ENCODE results near the gene CRADD.

CRADD gene

DNA sequence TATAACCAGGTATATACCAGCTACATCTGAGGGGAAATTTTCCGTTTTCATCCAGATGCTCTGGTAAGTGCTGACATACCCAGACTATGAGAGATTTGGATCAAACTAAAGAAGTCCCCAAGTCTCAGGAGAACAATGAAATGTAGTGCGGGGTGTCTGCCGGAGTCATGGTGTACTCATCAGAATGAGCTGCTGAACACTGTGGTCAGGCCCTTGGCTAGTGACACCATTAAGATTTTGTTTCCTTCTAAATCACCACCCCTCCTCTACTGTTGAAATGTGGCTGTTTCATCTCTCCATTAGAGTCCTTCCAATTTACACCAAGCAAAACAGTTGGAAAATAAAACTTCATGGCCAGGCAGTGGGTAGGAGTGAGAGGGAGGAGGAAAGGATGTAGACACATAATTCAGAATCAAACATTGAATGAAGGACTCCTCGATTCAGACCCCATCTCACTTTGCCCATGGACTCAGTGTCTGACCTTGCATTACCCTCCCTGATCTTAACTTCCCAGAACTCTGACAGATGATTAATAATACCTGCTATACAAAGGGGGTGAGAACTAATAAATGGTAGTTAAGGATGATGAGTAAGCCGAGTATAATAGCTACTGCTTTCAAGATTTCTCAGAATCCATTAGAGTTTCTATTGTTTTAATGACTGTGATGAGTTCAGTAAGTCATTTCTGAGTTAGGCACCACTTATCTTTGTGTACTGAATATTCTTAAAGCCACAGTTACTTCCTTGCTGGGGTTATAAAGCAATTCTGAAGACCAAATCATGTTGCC is 127.4 kb downstream of the CRADD start:
- FAIRE-seq (no peak), DNase-seq (ENCODE audit: low spot score) (no peak)

DNA sequence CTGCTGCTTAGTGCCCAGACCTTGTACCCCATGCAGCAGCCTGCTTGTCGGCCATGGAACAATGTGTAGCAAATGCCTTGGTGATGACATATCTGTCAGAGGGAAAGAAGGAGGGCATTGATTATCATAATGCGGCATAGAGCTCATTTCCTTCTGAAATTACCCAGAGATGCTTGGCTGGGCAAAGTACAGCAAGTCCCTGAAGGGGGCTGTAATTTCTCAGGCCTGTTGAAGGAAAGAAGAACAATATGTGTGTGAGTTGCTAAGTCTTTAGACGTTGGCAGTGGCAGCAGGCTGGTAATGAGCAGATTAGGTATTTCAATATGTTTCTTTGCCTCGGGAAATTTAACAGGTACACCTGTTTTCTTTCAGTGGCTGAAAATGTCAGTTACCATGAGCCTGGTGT is 128.6 kb downstream of the CRADD start:
- FAIRE-seq (no peak), DNase-seq (ENCODE audit: low spot score) (no peak)

DNA sequence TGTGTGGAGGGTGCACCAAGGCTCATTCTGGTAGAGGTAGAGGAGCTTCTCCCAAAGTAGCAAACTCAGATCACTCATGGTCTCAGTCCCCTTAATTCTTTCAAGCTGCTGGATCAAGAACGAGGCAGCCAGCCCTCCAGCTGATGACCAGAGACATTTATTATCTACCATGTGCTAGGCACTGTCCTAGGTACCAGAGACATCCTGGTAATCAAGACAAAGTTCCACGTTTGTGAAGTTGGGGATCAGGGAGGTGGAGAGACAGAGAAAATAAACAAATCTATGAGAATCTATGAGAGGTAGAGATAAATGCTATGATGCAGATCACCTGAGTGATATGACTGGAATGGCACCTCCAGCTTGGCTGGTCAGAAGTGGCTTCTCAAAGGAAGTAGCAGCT is 130.2 kb downstream of the CRADD start:
- FAIRE-seq: no peak
- DNase-seq (ENCODE audit: low spot score): no peak

DNA sequence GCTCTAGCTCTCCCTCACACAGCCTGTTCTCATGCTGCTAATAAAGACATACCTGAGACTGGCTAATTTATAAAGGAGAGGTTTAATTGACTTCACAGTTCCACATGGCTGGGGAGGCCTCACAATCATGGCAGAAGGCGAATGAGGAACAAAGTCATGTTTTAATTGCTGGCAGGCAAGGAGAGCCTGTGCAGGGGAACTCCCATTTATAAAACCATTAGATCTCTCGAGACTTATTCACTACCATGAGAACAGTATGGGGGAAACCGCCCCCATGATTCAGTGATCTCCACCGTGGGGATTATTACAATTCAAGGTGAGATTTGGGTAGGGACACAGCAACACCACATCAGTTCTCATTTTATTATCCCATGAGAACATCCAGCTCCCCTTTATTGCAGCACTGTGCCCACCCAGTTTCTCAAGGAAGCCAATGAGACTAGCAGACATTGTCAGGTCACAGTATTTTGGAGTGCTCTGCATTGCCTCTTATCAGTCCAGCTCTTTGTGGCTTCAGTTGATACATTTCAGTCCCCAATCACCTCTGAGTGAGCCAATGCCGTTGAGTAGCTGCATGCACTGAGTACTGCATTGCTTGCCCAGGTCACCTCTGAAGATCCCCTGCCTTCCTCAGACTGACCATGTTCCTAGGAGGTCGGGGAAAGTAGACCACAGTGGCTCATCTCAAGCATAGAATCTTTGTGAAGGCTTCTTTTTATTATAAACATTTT is 131.2 kb downstream of the CRADD start:
- no peak for FAIRE-seq

DNA sequence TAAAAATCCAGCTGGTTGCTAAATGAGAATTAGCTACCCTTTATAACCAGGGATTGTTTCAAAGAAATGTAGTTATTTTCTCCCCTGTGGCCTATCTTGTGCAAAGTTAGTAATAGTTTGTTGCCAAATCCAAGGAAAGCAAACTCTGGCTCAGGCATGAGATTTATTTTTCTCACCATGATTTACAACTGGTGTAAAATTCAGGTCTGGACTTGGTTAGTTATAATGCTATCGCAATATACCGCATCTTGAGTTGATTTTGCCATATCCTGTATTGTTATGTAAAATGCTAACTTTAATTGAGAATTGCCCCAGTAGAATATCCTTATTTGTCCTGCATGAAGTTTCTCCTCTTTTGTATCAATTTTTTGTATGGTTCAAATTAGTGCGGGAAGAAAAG is 135.5 kb downstream of the CRADD start:
- DNase-seq (ENCODE audit: low spot score) (no peak), FAIRE-seq (no peak)

More for the DNA sequence above, 131.2 kb downstream of the CRADD start:
- no peak for DNase-seq (ENCODE audit: low spot score)

DNA sequence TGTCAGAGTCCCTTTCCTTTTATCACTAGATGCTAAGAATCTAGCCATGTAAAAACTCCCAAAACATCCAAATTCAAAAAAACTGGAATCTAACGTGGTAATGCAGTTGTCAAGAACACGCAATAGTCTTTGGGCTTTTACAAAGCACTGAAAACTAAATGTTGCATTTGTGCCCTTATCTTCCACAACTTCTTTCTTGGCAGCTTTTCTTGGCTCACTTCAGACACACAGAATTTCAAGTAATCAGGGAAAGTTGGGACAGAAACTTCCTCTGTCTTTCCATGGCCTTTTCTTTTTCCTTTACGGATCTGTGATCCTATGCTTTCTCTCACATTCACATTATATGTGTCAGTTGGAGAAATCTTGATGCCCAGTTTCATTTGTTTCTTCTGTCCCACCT is 136.0 kb downstream of the CRADD start:
- DNase-seq (ENCODE audit: low spot score): no peak
- no peak for FAIRE-seq

DNA sequence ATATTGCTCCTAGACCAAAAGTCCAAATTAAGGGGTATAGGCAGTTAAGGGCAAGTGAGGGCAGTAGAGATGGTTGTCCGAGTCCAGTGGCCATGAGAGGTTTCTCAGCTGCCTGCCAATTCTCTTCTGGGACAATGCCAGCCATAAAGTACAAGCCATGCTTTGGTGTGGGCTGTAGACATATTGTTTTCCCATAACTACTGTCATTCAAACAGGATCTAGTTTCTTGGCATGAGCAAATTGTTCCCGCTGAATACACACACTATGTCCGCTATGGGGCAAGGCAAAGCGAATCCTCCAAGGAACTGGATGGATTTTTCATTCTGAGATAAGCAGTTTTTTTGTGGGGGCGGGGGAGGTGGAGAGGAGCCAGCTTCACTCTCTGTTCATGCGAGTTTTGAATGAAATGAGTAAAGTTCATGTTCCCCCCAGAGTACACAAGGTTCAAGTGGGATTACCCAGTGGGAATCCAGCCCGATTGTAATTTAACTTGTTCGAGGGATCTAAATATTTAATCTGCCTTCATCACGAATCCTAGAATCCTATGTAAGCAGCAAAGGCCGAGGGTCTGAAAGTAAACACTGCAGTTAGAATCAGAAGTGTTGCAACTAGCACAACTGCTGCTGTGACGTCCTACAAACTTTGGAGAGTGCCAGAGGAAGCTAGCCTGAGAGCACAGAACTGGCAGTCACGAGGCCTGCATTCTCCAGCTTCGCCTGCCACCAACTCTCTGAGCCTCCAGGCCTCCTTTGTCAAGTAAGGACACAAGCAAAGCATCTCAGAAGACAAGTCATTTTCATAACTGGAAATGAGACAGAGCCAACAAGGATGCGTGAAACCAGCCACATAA is 137.0 kb downstream of the CRADD start:
- DNase-seq (ENCODE audit: low spot score) (no peak), FAIRE-seq (no peak)

DNA sequence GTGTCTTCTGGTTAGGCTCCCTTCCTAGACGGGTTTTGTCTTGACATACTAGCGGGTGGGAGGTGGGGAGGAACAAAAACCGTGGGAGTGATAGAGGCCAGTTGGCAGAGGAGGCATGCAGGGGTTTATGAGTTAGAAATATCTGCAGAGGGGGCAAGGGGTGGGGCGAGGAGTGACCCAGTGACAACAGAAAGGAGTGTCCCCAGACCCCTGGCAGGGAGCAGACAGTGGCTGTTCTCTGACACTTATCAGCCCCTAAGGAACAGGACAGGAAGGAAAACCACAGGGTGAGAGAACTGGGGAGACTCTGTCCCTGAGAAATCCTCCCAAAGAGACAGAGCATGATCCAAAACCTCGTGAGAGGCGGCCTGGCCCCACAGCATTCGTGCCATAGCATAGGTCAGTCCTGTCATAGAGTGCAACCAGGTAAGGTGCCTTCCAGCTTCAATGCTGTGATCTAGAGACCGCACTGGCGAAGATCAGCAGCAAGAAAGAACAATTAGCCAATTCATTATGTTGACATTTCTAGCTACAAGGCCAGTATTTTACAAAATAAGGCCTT is 141.4 kb downstream of the CRADD start:
- DNase-seq (ENCODE audit: low spot score) (no peak), FAIRE-seq (no peak)

DNA sequence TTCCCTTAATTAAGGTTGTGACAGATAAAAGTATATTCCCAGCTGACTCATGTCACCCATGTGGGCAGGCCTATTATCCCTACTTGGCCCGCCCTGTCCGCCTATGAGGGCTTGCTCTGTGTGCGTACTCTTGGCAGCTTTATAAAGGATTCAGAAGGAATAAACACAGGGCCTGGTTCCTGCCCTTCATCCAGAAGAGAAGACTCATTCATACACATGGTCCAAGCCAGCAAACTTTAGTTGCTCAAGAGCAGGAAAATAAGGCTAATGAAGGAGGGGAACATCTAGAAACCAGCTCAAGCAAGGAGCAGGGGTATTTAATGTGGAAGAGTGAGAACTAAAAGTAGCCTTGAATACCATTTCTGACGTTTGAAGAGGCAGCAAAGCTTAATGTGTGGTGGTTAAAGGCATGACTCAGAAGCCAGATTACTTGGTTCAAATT is 141.9 kb downstream of the CRADD start:
- DNase-seq (ENCODE audit: low spot score) (no peak), FAIRE-seq (no peak)

DNA sequence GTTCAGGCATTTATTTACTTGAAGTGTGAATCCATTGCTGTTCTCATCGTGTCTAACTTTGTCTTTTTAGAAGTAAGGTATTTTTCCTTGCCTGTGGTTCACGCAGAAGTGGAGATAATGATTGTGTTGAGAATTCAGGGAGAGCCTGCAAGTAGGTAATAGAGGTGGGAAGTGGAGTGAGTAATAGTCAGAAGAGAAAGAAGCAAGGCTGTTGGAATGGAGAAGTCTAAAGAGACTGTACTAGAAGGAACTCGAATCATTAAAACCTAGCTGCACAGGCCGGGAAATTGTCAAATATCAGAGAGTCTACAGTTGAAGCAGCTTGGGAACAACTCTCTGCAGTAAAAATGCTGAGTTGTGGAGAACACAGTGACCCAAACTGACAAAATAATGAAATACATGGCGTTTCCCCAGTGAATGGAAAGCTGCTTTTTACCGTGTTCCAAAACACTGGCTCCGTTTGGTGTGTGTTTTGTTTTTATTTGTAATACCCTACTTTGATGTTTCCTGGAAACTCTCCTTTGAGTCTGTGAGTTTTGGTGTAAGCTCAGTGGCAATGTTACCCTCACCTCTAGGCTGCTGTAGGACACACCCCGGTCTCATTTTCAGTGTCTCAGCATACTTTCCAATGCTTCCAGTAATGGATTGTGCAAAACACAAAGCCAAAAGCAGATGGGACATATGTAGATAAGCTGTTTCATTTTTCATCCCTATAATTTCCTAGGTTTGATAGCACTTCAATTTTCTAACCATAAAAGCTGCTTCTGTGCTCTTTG is 146.6 kb downstream of the CRADD start:
- FAIRE-seq (no peak), DNase-seq (ENCODE audit: low spot score) (no peak)

DNA sequence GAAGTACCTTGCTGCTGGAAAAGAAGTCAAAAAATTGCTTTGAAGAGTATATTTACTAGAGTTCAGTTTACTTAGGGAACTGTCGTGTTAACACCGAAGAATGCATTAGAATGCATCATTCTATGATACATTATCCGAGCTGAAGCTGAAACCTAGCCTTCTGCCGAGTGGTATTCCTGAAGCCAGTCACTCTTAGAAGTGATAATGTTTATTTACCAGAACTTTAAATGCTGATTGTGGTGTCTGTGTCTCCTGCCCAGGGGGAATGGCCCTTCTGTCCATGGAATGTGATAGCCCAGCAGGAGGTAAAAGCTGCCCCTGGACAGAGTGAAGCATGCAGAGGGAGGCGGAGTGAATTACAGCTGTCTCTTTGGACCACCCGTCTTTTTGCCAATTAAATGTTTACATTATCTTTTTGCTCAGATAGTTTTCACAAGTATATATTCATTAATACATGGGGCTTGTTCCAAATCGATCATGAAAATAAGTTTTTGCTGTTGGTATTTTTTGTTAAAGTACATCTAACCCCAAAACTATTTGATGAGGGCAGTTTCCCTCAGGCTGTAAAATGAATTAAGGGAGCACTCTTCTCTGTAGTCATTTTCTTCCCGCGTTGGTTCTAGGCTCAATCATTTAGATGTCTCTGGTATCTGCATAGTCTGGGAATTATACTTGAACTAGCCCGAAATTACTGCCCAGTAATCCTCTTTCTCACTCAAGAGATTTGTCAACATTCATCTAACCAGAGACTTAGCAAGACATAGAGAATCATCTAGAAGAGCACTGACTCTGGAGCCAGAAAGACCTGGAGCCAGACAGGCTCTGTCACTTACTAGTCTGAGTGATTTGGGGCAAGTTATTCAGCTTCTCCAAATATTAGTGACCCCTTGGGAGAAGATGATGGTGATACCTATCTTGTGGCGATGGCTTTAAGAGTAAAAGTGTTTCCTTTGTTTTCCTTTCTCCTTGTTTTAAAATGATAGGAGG is 147.6 kb downstream of the CRADD start:
- DNase-seq (ENCODE audit: low spot score) (no peak), FAIRE-seq (no peak)

DNA sequence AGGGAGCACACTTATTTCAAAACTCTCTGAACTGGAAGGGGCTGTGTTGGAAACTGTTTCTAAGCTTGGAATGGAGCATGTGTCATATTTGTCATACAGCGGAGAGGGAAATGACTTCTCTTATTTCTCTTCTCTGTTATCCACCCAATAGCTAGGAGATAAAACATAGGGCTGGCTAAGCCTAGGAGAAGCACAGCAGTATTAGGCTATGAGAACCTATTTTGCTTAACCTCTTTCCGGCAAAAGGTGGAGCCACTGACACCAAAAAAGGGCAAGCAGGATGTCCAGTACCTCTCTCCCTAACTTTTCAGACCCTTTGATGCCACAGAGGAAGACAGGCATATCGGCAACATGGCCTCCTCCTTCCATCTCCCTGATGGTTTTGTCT is 148.3 kb downstream of the CRADD start:
- no peak for FAIRE-seq
- no peak for DNase-seq (ENCODE audit: low spot score)

DNA sequence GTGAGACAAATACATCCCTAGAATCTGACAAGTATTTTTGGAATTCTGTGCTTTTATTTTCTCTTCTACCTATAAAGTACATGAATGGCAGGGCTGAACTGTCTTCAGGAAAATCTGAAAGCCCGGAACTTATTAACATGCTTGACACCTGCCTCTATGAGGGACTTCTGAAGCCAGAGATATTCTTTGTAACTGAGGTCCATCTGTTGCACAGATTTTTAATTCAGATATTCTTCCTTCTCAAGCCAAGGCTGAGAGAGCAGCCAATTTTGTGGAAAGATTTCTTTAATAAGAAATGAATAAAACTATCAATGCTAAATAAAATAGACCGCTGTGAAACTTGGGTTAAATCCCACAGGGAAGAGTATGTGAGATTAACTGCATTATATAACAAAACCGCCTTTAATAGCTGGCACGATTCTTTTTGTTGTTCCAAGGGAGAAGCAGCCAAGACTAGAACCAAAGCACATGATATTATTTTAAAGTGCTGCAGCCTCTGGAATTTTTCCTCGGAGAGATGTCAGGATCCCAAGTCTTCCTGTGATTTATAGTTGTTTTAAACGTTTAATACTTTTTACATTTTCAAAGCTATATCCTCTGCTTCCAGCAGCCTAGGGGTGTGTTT is 148.9 kb downstream of the CRADD start:
- DNase-seq (ENCODE audit: low spot score) (no peak), FAIRE-seq (no peak)

DNA sequence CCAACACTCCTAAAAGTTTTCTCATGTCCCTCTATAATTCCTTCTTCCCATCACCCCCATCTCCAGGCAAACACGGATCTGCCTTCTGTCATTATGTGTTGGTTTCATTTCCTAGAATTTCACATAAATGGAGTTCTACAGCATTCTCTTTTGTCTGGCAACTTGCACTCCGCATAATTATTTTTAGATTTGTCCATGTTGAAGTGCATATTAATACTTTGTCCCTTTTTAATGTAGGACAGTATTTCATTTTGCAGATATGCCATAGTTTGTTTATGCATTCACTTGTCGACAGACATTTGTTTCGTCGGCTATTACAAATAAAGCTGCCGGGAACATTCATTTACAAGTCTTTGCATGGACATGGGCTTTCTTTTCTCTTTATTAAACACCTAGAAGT is 150.0 kb downstream of the CRADD start:
- DNase-seq (ENCODE audit: low spot score) (no peak), FAIRE-seq (no peak)

DNA sequence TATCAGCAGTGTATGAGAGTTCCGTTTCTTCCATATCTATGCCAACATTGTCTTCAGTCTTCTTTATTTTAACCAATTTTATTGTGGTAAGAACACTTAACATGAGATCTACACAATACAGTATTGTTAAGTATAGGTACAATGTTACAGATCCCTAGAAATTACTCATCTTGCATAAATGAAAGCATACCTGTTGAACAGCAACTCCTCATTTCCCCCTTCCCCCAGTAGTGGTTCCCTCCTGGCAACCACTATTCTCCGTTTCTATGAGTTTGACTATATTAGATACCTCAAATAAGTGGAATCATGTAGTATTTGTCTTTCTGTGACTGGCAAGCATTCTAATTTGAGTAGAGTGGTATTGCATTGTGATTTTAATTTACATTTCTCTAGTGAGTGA is 150.5 kb downstream of the CRADD start:
- FAIRE-seq: no peak
- DNase-seq (ENCODE audit: low spot score): no peak

DNA sequence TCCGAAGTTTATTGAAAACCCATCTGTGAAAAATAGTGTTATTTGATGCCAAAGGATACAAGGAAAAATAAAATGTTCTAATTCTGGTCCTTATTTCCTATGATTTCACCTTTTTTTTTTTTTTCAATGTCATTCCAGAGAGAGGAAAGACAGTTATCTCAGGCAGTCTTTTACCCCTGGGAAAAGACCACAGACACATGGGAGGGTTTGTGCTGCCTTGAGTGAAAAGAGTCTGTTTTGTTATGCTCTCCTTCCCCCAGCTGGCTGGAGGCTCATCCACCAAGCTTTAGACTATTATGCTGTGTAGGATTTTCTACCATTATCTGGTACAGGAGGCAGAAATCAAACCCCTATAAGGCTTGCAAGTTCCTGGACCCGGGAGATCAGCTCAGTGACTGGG is 151.8 kb downstream of the CRADD start:
- no peak for FAIRE-seq
- no peak for DNase-seq (ENCODE audit: low spot score)

DNA sequence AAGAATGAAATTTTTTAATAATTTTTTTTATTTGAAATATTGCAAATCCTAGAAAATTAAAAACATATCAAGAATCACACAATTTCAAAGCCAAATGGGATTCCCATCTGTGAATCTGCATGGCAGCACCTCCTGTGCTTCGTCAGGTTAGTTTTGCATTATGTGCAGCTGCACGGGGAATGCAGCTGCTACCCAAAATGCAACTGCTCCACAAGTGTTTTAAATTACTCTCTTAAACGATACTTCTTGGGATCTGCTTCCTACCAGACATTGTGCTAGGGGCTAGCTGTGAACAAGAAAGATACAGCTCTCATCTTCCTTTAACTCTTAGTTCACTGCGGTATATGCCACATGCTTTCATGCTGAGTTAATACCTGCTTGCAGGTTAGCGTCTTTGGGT is 154.2 kb downstream of the CRADD start:
- DNase-seq (ENCODE audit: low spot score): no peak
- no peak for FAIRE-seq

DNA sequence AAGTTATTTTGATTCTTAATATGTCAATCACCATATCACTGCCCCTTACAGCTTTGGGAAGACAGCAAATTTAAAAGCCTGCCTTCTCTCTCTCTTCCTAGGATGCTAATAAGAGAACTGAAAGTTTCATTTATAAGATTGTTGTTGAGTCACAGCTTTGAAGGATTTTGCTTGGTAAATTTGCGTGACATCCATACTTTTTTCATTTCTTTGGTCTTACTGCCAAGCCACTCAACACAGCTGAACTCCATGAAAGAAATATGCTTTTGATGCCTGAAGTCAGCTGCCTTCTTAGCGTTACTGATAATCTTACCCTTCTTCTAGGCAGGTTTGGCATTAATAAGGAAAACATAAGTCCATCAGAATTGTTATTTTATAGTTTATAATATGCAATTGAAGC is 155.0 kb downstream of the CRADD start:
- FAIRE-seq: no peak
- no peak for DNase-seq (ENCODE audit: low spot score)

DNA sequence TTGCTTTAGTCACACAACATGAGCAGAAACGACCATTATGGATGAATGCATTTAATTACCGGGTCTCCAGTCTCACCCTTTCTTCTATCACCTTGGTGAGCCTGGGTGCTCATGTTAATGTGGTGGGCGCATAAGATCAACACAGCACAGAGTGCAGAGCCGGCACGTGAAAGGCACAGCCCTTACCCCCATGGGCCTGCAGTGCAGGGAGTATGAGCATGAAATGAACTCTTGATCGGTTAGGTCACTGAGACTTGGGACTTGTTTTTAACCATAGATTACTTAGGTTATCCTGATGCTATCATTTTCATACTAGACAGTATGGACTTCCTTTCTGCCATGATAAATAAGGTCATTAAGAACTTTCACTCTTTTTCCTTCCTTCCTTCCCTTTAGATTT is 156.8 kb downstream of the CRADD start:
- FAIRE-seq (no peak), DNase-seq (ENCODE audit: low spot score) (no peak)
